Measurements from ENCODE around the gene CMPK1. TPM values are rescaled to one million over a fixed set of nuclear protein-coding genes. Genes with fewer than 3 reads are reported as not detected.

CMPK1 gene
- total and polyA plus RNA-seq, 2 donors (not counting 3 experiments of a cell fraction or from before 2014, with no cell fraction given), result 16.4 to 79.6 TPM

DNA sequence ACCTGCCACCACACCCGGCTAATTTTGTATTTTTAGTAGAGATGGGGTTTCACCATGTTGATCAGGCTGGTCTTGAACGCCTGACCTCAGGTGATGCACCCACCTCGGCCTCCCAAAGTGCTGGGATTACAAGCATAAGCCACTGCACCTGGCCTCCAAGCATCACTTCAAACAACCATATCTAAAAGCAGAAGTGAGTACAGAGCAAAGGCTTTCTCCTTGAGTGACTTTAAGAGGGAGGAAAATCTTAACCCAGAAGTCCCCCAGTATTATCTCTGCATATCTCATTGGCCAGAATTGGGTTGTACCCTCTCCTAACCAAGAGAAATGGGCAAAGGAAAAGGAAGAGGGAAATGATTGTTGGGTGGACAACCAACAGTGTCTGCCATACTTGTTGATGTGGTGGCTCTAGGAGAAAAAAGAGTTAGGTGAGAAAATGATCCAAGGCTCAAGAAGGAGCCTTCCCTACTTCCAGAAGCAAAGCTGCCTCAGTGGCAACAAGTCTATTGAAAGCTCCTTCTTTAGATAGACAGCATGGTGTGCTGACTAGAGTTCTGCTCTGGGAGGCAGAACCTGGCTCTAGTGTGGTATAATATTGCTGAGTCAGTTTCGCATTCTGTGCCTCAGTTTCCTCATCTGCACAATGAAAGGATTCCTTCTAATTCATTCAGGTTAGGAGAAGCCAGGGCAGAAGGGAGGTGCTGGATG lies 65.7 kb downstream of the CMPK1 start:
- CTCF ChIA-PET, result interaction anchor here (1.1 kb wide), 1 partner anchor 327 kb away, joined by 4 read pairs; no protein-coding TSS in a partner anchor
- Histone ChIP-seq H3K27me3 (ENCODE audit: control insufficient read depth in 2 of 2, insufficient read depth in 2 of 2, low read length in 2 of 2) (peaks cover 6 to 13% of the 10 kb centered on the region in 2 experiments), H3K9me3 (replicated peaks; ENCODE audit: control insufficient read depth, insufficient read depth, low read length) (no peaks in the 10 kb centered on the region), H4K20me1 (replicated peaks; ENCODE audit: control insufficient read depth, extremely low read depth, insufficient read depth, low read length) (no peaks in the 10 kb centered on the region), H3K27ac (ENCODE audit: insufficient read depth, low read depth, low read length) (no peak overlapping the region), H3K36me3 (ENCODE audit: control insufficient read depth in 2 of 2, extremely low read depth in 1 of 2, insufficient read depth in 2 of 2, low read length in 2 of 2) (no peaks in the 10 kb centered on the region), H3K4me3 (replicated peaks in 1 of 3; ENCODE audit: insufficient read depth in 1 of 3, low read depth in 1 of 3, low read length in 3 of 3) (no peak overlapping the region), H2AFZ (ENCODE audit: low read depth, low read length) (no peak overlapping the region), H3K4me1 (ENCODE audit: control insufficient read depth, extremely low read depth, insufficient read depth, low read length) (no peaks in the 10 kb centered on the region), H3K79me2 (ENCODE audit: control insufficient read depth, insufficient read depth, low read length) (no peaks in the 10 kb centered on the region), H3K9ac (replicated peaks; ENCODE audit: extremely low read depth, insufficient read depth, low read length) (no peak overlapping the region), H3K9me1 (replicated peaks; ENCODE audit: control insufficient read depth, extremely low read depth, insufficient read depth, low read length) (no peaks in the 10 kb centered on the region), H3K4me2 (ENCODE audit: insufficient read depth, low read length) (no peak overlapping the region)
- dilution Hi-C loops (cut with MboI; ENCODE audit: extremely low pct_ligation_motif_present, low sequenced_read_pairs) (no loop called here), intact Hi-C loops (cut with micrococcal nuclease) (no loop called here)
- FAIRE-seq (no peak), DNase-seq (ENCODE audit: low read depth, low spot score) (no peak)
- BruUV-seq (replicated peaks), result no TSS peak
- POLR2A ChIA-PET, result interaction anchor here (0.7 kb wide), 2 partner anchors 45 to 241 kb away, joined by 4 to 6 read pairs; no protein-coding TSS in a partner anchor
- TF ChIP-seq POLR2AphosphoS5 (IDR thresholded peaks at IDR 0.05; ENCODE audit: insufficient read depth, low read depth, low read length), result no peak
- TF ChIP-seq GATA2 (IDR thresholded peaks at IDR 0.05; ENCODE audit: insufficient read depth, insufficient read length, low read depth, low read length), result no peak
- no peak for TF ChIP-seq POLR2A (IDR thresholded peaks at IDR 0.05; ENCODE audit: low read depth, low read length)
- no peak for TF ChIP-seq EZH2 (IDR thresholded peaks at IDR 0.05; ENCODE audit: borderline replicate concordance, low read depth, low read length, severe bottlenecking)
- no peak for TF ChIP-seq MAX (IDR thresholded peaks at IDR 0.05; ENCODE audit: insufficient read depth, insufficient read length)

GRCh38 chr1:47399846-47400155 lies 66.2 kb downstream of the CMPK1 start:
- Histone ChIP-seq H3K27ac (ENCODE audit: insufficient read depth, low read depth, low read length) (no peak overlapping the region), H3K9me3 (replicated peaks; ENCODE audit: control insufficient read depth, insufficient read depth, low read length) (no peaks in the 10 kb centered on the region), H3K9ac (replicated peaks; ENCODE audit: extremely low read depth, insufficient read depth, low read length) (no peak overlapping the region), H3K4me1 (ENCODE audit: control insufficient read depth, extremely low read depth, insufficient read depth, low read length) (no peaks in the 10 kb centered on the region), H3K36me3 (ENCODE audit: control insufficient read depth in 2 of 2, extremely low read depth in 1 of 2, insufficient read depth in 2 of 2, low read length in 2 of 2) (no peaks in the 10 kb centered on the region), H3K4me2 (ENCODE audit: insufficient read depth, low read length) (no peak overlapping the region), H2AFZ (ENCODE audit: low read depth, low read length) (no peak overlapping the region), H4K20me1 (replicated peaks; ENCODE audit: control insufficient read depth, extremely low read depth, insufficient read depth, low read length) (no peaks in the 10 kb centered on the region), H3K79me2 (ENCODE audit: control insufficient read depth, insufficient read depth, low read length) (no peaks in the 10 kb centered on the region), H3K9me1 (replicated peaks; ENCODE audit: control insufficient read depth, extremely low read depth, insufficient read depth, low read length) (no peaks in the 10 kb centered on the region), H3K27me3 (ENCODE audit: control insufficient read depth in 2 of 2, insufficient read depth in 2 of 2, low read length in 2 of 2) (peaks cover 6 to 13% of the 10 kb centered on the region in 2 experiments), H3K4me3 (replicated peaks in 1 of 3; ENCODE audit: insufficient read depth in 1 of 3, low read depth in 1 of 3, low read length in 3 of 3) (no peak overlapping the region)
- ChIA-PET CTCF (interaction anchor here (1.0 kb wide), 1 partner anchor 10 kb away, joined by 3 read pairs; no protein-coding TSS in a partner anchor), POLR2A (no interaction called here)
- no peak for DNase-seq (ENCODE audit: low read depth, low spot score)
- TF ChIP-seq MAX (IDR thresholded peaks at IDR 0.05; ENCODE audit: insufficient read depth, insufficient read length), result no peak
- TF ChIP-seq, protein P1, sequence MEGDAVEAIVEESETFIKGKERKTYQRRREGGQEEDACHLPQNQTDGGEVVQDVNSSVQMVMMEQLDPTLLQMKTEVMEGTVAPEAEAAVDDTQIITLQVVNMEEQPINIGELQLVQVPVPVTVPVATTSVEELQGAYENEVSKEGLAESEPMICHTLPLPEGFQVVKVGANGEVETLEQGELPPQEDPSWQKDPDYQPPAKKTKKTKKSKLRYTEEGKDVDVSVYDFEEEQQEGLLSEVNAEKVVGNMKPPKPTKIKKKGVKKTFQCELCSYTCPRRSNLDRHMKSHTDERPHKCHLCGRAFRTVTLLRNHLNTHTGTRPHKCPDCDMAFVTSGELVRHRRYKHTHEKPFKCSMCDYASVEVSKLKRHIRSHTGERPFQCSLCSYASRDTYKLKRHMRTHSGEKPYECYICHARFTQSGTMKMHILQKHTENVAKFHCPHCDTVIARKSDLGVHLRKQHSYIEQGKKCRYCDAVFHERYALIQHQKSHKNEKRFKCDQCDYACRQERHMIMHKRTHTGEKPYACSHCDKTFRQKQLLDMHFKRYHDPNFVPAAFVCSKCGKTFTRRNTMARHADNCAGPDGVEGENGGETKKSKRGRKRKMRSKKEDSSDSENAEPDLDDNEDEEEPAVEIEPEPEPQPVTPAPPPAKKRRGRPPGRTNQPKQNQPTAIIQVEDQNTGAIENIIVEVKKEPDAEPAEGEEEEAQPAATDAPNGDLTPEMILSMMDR (IDR thresholded peaks at IDR 0.05; ENCODE audit: extremely low read depth in 1 of 2, insufficient read depth in 1 of 2, low read depth in 1 of 2, low read length in 2 of 2), result no peak
- TF ChIP-seq GATA2 (IDR thresholded peaks at IDR 0.05; ENCODE audit: insufficient read depth, insufficient read length, low read depth, low read length), result no peak
- no peak for TF ChIP-seq MYC (IDR thresholded peaks at IDR 0.05; ENCODE audit: low read depth, low read length)
- TF ChIP-seq POLR2A (IDR thresholded peaks at IDR 0.05; ENCODE audit: low read depth, low read length), result no peak
- no peak for TF ChIP-seq JUN (IDR thresholded peaks at IDR 0.05; ENCODE audit: borderline replicate concordance, insufficient read depth, insufficient read length, low read depth)
- no peak for TF ChIP-seq POLR2AphosphoS5 (IDR thresholded peaks at IDR 0.05; ENCODE audit: insufficient read depth, low read depth, low read length)
- no peak for TF ChIP-seq FOS (IDR thresholded peaks at IDR 0.05; ENCODE audit: borderline replicate concordance, insufficient read depth, low read length)
- no peak for TF ChIP-seq EZH2 (IDR thresholded peaks at IDR 0.05; ENCODE audit: borderline replicate concordance, low read depth, low read length, severe bottlenecking)
- intact Hi-C loops (cut with micrococcal nuclease), result no loop called here
- dilution Hi-C loops (cut with MboI; ENCODE audit: extremely low pct_ligation_motif_present, low sequenced_read_pairs), result no loop called here
- FAIRE-seq, result no peak
- BruUV-seq (replicated peaks), result no TSS peak
